ENCODE measurements around the gene CCDC138.

DNA sequence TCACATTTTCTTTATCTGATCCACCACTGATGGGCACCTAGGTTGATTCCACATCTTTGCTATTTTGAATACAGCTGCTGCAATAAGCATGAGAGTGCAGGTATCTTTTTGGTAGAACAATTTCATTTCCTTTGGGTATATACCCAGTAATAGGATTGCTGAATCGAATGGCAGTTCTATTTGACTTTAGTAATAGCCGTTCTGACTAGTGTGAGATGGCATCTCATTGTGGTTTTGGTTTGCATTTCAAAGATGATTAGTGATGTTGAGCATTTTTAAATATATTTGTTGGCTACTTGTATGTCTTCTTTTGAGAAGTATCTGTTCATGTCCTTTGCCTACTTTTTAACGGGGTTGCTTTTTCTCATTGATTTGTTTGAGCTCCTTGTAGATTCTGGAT is 72.3 kb downstream of the CCDC138 start:
- TF ChIP-seq, protein P1, sequence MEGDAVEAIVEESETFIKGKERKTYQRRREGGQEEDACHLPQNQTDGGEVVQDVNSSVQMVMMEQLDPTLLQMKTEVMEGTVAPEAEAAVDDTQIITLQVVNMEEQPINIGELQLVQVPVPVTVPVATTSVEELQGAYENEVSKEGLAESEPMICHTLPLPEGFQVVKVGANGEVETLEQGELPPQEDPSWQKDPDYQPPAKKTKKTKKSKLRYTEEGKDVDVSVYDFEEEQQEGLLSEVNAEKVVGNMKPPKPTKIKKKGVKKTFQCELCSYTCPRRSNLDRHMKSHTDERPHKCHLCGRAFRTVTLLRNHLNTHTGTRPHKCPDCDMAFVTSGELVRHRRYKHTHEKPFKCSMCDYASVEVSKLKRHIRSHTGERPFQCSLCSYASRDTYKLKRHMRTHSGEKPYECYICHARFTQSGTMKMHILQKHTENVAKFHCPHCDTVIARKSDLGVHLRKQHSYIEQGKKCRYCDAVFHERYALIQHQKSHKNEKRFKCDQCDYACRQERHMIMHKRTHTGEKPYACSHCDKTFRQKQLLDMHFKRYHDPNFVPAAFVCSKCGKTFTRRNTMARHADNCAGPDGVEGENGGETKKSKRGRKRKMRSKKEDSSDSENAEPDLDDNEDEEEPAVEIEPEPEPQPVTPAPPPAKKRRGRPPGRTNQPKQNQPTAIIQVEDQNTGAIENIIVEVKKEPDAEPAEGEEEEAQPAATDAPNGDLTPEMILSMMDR (IDR thresholded peaks at IDR 0.05) = no peak
- TF ChIP-seq ZFX (IDR thresholded peaks at IDR 0.05; ENCODE audit: borderline replicate concordance) = no peak

All from 22Rv1 (cell line).